ENCODE measurements around the gene ATP6V0E1.

- no peak for TF ChIP-seq GATA2 (IDR thresholded peaks at IDR 0.05; ENCODE audit: low read depth, low read length)
- TF ChIP-seq GATA3 (IDR thresholded peaks at IDR 0.05; ENCODE audit: low read depth, low read length), result no peak
Observed at GRCh38 chr5:173004447-173004846, 20.9 kb downstream of the ATP6V0E1 start.
